ENCODE data around the gene RAPGEF6.

GRCh38 chr5:131417240-131417869, 217.7 kb downstream of the RAPGEF6 start:
- TF ChIP-seq CTCF (IDR thresholded peaks at IDR 0.05; ENCODE audit: insufficient read depth, low read length) (peak; percentile 13), POLR2AphosphoS5 (IDR thresholded peaks at IDR 0.05; ENCODE audit: low read depth) (no peak), REST (IDR thresholded peaks at IDR 0.05; ENCODE audit: insufficient replicate concordance, low read depth) (no peak), GABPA (IDR thresholded peaks at IDR 0.05; ENCODE audit: low read depth) (no peak)
